ENCODE data around the gene RIPPLY3. TPM values are rescaled to one million over a fixed set of nuclear protein-coding genes. Genes with fewer than 3 reads are reported as not detected.

The RIPPLY3 gene
- total RNA-seq, 1 donor = under 0.01 TPM

DNA sequence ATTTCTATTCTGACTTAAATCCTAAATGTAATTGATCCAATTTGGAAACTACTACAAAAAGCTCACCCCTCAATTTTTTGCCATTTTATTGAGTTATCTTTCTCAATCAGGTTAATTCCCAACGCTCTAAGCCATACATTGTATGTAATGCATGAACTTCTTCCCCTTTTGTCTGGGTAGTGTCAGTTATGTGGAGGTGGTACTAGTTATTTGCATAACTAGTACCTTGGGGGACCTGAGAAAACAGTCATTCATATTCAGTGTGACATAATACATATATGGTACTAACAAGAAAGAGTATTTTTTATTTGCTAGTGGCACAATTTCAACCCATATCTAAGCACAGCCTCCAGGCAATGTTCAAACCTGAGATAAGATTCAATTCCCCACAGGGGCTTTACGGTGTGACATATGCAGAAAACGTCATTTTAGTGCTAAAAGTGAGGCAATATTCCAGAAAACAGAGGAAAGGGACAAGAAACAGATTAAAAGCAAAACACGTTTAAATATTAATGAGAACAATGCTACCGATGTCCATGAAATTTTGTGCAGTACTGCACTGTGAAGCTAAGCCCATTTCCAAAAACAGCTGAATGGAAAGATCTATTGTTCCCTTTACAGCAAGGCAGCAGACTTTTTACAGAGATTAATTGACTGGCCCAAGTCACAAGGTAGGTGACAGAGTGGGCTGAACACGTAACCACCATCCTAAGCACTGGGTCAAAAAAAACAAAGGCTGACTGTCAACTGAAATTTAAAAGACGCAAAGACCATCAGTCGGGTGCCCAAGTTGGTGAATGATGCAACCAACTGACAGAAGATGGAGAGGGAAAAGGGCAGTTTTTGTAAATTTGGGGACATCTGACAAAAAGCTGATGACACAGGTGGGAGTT is 41.4 kb upstream of the RIPPLY3 start:
- DNase-seq (ENCODE audit: low read depth) = no peak
- peak overlapping the region; percentile 75 for H3K4me3 ChIP-seq (ENCODE audit: low read depth, low read length)
- TF ChIP-seq CTCF (IDR thresholded peaks at IDR 0.05; ENCODE audit: insufficient read depth, low read depth, low read length) = no peak

DNA sequence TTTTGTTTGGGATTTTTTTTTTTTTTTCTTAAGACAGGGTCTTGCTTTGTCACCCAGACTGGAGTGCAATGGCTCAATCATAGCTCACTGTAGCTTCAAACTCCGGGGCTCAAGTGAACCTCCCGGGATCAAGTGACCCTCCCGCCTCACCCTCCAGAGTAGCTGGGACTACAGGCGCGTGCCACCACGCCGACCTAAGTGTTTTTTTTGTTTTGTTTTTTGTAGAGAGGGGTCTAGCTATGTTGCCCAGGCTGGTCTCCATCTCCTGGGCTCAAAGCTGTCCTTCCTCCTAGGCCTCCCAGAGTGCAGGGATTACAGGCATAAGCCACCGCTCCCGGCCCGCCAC is 40.8 kb upstream of the RIPPLY3 start:
- TF ChIP-seq CTCF (IDR thresholded peaks at IDR 0.05; ENCODE audit: insufficient read depth, low read depth, low read length) = no peak
- peak overlapping the region; percentile 75 for H3K4me3 ChIP-seq (ENCODE audit: low read depth, low read length)
- DNase-seq (ENCODE audit: low read depth) = no peak

DNA sequence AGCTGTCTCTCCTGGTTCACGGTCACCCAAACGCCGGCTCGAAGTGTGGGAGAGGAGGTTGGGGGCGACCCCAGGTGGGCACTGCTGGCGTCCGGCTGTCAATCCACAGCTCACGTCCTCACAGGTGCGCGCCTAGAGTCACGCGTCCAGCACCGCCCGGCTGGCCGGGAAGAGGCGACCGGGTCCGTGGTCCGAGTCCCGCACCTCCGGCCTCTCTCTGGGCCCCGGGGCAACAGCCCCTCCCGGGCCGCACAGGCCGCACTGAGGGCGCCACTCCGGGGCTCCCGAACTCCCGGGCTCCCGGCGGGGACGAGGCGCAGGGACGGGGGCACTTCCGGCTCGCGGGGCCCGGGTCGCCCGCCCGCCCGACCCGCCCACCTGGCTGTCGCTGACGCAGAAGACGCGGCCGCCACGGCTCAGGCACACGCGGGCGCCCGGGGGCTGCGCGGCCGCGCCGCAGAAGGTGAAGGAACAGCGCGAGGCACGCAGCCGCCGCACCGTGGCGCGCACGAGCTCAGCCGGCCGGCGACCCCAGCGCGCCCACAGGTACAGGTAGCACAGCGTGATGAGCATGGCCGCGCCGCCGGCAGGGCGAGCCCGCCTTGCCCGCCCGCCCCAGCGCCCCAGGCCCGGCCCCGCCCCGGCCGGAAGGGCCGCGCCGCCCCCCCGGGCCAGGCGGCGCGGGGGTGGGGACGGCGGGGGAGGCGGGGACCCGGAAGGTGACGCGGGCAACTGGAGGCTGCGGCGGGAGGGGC is 40.3 kb upstream of the RIPPLY3 start, which contains the start of gene HLCS:
TSS of gene HLCS (minus strand) at position 604 of the 755 bp plus-strand sequence. CDS start at position 573, 31 bp downstream.
- peak within 1 kb of the TSS; percentile 75 for H3K4me3 ChIP-seq (ENCODE audit: low read depth, low read length)
- TF ChIP-seq CTCF (IDR thresholded peaks at IDR 0.05; ENCODE audit: insufficient read depth, low read depth, low read length) = no peak
- DNase-seq (ENCODE audit: low read depth) = peak; percentile 48

DNA sequence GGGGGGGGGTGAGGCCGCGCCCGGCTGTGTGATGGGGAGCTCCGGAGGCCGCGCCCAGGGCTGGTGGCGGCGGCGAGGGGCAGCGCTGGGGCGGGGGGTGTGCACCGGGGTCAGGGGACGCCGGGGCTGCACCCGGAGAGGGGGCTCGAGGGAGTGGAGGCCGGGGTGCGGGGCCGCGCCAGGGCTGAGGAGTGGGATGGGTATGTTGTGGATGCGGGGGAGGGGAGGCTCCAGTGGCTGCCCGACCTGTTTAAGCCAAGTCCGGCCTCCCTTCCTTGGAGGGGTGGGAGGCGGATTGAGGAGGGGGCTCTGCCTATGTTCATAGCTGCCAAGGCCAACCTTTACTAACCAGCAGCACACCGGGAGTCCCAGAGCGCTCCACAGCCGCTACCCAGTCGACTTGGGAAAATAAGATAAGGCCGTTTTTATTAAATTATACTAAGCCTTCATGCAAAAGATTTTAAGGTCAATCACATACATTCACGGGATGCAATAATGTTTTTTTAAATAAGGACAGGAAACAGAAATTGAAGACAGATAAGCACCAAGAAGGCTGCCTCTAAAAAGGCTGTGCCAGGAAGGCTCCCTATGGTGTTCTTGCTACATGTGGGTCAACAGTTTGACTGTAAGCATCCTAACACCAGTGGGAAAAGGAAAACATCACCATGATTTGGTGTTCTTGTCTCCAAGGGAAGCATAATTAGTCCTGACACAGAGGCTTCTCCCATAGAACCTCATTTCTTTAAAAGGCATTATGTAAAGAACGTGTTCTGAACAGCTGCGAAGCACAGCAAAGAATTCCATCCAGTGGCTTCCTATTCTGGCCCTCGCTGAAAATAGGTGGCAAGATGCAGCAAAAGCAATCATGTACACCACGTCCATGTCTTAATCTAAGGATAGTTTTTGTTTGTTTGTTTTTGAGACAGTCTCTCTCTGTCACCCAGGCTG is 39.4 kb upstream of the RIPPLY3 start:
- no peak for TF ChIP-seq CTCF (IDR thresholded peaks at IDR 0.05; ENCODE audit: insufficient read depth, low read depth, low read length)
- H3K4me3 ChIP-seq (ENCODE audit: low read depth, low read length) = peak overlapping the region; percentile 62
- peak; percentile 23 for DNase-seq (ENCODE audit: low read depth)

GRCh38 chr21:36968414-36968813 is 38.1 kb upstream of the RIPPLY3 start:
- no peak for DNase-seq (ENCODE audit: low read depth)
- H3K4me3 ChIP-seq (ENCODE audit: low read depth, low read length) = no peak overlapping the region
- TF ChIP-seq CTCF (IDR thresholded peaks at IDR 0.05; ENCODE audit: insufficient read depth, low read depth, low read length) = no peak

GRCh38 chr21:36968976-36969375 is 37.5 kb upstream of the RIPPLY3 start:
- no peak for DNase-seq (ENCODE audit: low read depth)
- no peak overlapping the region for H3K4me3 ChIP-seq (ENCODE audit: low read depth, low read length)
- TF ChIP-seq CTCF (IDR thresholded peaks at IDR 0.05; ENCODE audit: insufficient read depth, low read depth, low read length) = no peak
